ENCODE measurements around the gene FANCD2.
"Not testable (repeated sequence)": the region's sequence is repeated elsewhere in the genome, so short reads cannot be mapped to it uniquely, and the experiment has no call there.

FANCD2 gene

DNA sequence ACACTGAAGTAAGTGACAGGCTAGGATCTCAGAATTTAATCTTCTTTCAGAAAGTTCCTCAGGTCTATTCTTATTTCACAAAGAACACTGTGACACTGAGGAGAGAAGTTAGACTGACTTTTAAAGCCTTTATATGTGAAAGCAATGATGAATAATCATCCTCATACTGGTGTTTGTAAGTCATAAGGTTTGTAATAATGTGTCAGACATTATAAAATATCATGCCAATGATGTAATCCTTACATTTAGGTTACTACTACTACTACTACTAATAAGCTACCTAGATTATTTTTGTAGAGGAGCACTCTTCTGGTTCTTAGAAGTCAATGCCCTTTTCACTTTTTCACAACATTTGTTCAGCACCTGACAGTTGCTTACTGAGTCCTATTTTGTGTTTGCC is 48.4 kb downstream of the FANCD2 start:
- TF ChIP-seq, protein P1, sequence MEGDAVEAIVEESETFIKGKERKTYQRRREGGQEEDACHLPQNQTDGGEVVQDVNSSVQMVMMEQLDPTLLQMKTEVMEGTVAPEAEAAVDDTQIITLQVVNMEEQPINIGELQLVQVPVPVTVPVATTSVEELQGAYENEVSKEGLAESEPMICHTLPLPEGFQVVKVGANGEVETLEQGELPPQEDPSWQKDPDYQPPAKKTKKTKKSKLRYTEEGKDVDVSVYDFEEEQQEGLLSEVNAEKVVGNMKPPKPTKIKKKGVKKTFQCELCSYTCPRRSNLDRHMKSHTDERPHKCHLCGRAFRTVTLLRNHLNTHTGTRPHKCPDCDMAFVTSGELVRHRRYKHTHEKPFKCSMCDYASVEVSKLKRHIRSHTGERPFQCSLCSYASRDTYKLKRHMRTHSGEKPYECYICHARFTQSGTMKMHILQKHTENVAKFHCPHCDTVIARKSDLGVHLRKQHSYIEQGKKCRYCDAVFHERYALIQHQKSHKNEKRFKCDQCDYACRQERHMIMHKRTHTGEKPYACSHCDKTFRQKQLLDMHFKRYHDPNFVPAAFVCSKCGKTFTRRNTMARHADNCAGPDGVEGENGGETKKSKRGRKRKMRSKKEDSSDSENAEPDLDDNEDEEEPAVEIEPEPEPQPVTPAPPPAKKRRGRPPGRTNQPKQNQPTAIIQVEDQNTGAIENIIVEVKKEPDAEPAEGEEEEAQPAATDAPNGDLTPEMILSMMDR (IDR thresholded peaks at IDR 0.05; ENCODE audit: borderline replicate concordance, control extremely low read depth, extremely low read depth, insufficient read depth, missing control alignments) = no peak
- DNase-seq (ENCODE audit: low spot score) = no peak
- in situ Hi-C loops (cut with MboI; ENCODE audit: low sequenced_read_pairs, unreplicated experiment) = no loop called here

DNA sequence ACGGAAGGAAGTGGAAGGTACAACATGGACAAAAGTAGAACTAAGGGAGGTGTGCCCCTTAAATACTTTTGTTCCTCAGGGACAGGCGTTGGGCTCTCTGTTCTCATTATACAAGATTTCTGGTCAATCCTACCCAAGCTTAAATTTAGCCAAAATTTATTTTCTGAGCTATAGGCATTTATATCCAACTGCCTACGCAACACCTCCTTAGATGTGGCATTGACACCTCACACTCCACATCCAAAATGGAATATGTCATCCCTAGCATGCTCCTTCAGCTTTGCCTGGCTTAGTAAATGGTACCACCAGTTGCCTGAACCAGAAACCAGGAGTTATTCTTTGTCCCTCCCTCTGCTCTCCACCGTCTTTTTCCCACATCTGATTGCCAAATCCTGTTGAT is 55.6 kb downstream of the FANCD2 start:
- DNase-seq (ENCODE audit: low spot score) = no peak
- in situ Hi-C loops (cut with MboI; ENCODE audit: low sequenced_read_pairs, unreplicated experiment) = no loop called here
- TF ChIP-seq, protein P1 (IDR thresholded peaks at IDR 0.05; ENCODE audit: borderline replicate concordance, control extremely low read depth, extremely low read depth, insufficient read depth, missing control alignments) = no peak

DNA sequence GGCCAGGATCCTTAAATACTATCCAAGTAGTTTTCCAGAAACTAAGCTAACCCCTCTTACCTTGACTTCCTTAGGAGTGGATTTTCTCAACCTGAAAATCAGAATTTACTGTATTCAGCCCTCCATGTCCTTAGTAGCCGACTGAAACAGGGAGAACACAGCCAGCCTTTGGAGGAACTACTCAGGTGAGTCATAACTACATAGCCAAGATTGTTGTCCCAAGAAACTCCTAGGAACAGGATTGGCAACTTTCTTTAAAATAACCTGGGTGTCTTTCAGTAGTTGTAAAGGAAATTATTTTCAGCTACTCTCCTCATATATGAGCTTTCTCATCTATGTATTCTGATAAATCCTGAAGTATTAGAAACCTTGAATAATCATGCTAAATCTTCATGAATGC is 59.5 kb downstream of the FANCD2 start:
- TF ChIP-seq, protein P1 (IDR thresholded peaks at IDR 0.05; ENCODE audit: borderline replicate concordance, control extremely low read depth, extremely low read depth, insufficient read depth, missing control alignments) = no peak
- in situ Hi-C loops (cut with MboI; ENCODE audit: low sequenced_read_pairs, unreplicated experiment) = no loop called here

DNA sequence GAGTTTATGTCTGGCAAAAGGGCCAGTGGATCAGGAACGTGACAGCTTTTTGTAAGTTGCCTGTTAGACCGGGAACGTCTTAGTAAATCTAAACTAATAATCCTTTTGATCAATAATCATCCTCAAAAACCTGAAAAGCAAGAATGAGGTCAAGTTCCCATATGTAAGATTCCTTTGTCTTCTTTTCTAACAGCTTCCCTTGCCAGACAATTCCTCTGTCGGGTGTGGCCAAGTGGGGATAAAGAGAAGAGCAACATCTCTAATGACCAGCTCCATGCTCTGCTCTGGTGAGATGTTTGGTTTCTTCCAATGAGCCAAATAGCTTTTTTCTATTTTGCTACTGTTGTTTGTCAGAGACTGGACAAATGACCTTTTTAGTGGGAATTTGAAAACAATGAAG is 62.0 kb downstream of the FANCD2 start:
- TF ChIP-seq, protein P1 (IDR thresholded peaks at IDR 0.05; ENCODE audit: borderline replicate concordance, control extremely low read depth, extremely low read depth, insufficient read depth, missing control alignments) = no peak
- DNase-seq (ENCODE audit: low spot score) = no peak
- in situ Hi-C loops (cut with MboI; ENCODE audit: low sequenced_read_pairs, unreplicated experiment) = no loop called here

More for the DNA sequence above, 59.5 kb downstream of the FANCD2 start:
- no peak for DNase-seq (ENCODE audit: low spot score)

DNA sequence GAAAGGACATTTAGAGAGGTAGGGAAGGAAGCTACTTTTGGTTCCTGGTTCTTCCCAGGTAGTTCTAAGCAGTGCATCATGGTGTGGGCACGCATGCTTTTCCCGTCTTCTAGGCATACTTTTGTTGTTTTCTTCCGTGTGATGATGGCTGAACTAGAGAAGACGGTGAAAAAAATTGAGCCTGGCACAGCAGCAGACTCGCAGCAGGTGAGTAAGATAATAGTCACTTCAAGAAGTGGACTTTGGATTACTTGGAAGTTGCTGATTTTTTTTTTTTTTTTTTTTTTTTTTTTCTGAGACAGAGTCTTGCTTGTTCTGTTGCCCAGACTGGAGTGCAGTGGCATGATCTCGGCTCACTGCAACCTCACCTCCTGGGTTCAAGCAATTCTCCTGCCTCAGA is 63.9 kb downstream of the FANCD2 start:
- TF ChIP-seq, protein P1 (IDR thresholded peaks at IDR 0.05; ENCODE audit: borderline replicate concordance, control extremely low read depth, extremely low read depth, insufficient read depth, missing control alignments) = no peak
- in situ Hi-C loops (cut with MboI; ENCODE audit: low sequenced_read_pairs, unreplicated experiment) = no loop called here
- no peak for DNase-seq (ENCODE audit: low spot score)

DNA sequence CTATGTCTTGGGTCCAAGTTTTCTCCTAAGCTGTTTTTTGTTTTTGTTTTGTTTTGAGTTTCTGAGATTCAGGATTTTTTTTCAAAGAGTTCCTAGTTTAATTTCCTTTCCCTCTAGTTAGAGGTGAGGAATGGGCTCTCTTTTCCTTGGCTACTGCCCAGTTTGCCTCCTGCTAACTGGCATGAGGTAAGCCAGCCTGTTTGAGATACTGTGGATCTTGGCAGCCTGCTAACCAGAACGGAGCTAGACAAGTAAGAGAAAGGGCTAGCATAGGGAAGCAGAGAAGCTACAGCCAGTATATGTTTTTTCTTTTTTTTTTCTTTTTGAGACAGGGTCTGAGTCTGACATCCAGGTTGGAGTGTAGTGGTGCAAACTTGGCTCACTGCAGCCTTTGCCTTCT is 64.5 kb downstream of the FANCD2 start:
- DNase-seq (ENCODE audit: low spot score); in situ Hi-C loops (cut with MboI; ENCODE audit: low sequenced_read_pairs, unreplicated experiment): not testable (repeated sequence)

DNA sequence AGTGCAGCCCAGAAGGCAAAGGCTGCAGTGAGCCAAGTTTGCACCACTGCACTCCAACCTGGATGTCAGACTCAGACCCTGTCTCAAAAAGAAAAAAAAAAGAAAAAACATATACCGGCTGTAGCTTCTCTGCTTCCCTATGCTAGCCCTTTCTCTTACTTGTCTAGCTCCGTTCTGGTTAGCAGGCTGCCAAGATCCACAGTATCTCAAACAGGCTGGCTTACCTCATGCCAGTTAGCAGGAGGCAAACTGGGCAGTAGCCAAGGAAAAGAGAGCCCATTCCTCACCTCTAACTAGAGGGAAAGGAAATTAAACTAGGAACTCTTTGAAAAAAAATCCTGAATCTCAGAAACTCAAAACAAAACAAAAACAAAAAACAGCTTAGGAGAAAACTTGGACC is 65.2 kb downstream of the FANCD2 start:
- in situ Hi-C loops (cut with MboI; ENCODE audit: low sequenced_read_pairs, unreplicated experiment); DNase-seq (ENCODE audit: low spot score): not testable (repeated sequence)

DNA sequence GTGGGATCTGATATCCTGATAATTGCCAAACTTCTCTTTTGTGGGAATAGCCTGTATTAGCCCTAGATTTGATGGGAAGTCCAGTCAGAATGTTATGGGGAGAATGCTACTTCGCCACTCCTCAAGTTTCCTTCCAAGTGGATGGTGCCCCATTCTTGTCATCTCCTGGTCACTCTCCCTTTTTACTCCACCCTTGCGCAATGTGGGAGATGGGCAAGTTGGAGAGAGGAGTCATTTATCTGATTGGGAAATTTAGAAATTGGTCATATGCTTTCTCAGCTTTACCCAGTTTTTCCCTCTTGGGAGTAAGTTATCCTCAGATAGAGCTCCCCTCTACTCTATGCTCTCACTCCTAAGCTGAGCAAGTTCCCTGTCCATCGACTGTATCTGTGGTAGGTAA is 67.4 kb downstream of the FANCD2 start:
- TF ChIP-seq, protein P1 (IDR thresholded peaks at IDR 0.05; ENCODE audit: borderline replicate concordance, control extremely low read depth, extremely low read depth, insufficient read depth, missing control alignments) = no peak
- in situ Hi-C loops (cut with MboI; ENCODE audit: low sequenced_read_pairs, unreplicated experiment) = no loop called here
- no peak for DNase-seq (ENCODE audit: low spot score)
